GM21737 (cell line): ENCODE measurements around the gene CFAP58.

Experiments used
- ATAC-seq: cut with Tn5 transposase; IDR thresholded peaks from one replicate; pipeline ENCODE4 v1.9.1; 2021; ENCODE audit warnings: mild to moderate bottlenecking, moderate library complexity; ENCODE audit not compliant: unreplicated experiment

The CFAP58 gene

DNA sequence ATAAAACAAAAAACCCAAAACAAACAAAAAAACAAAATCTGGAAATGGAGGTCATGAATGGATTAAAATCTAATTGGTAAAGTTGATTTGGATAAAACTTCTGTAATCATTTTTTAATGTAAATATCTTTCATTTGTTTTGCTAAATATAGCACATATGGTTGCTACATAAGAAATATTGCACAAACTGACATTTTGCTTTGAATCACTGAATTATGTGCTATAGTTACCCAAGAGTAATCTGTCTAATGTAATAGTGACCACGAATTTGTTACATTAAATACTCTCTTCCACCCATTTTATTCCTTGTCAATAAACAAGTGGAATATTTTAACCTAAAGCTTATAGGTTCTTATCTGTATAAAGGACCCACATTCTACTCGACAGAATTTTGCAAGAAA is 6.2 kb downstream of the CFAP58 start:
- no peak for ATAC-seq

DNA sequence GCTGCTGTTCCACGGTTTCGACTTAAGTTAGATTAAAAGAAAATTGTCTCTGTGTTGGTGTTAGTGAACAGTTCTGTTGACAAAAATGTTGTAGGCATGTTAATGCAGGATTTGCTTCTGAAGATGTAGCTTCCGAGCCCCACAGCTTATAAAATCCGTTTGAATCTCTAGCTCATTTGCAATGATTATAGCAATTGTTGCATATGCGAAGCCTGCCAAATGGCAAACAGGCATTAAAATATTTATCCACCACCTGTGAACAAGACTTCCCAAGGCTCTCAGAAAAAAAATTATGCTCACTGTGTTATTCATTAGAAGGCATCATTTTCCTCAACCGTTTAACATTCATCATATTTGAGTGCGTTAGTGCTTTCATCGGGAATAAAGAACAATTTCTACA is 14.3 kb downstream of the CFAP58 start:
- ATAC-seq, result no peak

DNA sequence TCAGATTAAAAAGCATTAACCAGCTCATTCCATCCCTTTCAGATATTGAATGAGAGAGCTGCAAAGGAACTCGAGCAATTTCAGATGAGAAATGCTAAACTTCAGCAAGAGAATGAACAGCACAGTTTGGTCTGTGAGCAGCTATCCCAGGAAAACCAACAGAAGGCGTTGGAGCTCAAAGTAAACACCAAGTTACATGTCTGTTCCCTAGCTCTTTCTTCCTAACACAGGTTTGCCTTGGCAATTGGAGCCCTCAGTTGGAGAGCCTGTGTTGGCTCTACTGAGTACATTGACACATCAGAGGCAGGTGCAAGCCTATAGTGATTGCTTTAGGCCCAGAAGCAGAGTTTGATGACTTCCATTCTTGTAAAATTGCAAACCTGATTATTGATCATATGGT is 14.7 kb downstream of the CFAP58 start:
- no peak for ATAC-seq

DNA sequence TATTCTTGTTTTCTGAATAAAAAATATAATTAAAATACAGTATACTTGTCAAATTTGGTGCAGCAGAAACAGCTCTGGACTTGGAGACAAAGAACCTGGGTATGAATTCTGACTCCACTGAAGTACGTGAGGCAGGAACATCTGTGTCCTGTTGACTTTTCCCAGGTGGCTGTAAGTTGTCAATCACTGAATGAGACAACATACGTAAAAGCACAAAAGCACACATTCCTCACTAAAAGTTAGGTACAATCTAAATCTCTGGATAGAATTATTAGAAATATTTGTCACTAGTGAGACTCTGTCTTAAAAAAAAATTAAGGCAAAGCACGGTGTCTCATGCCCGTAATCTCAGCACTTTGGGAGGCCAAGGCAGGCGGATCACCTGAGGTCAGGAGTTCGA is 18.1 kb downstream of the CFAP58 start:
- no peak for ATAC-seq

DNA sequence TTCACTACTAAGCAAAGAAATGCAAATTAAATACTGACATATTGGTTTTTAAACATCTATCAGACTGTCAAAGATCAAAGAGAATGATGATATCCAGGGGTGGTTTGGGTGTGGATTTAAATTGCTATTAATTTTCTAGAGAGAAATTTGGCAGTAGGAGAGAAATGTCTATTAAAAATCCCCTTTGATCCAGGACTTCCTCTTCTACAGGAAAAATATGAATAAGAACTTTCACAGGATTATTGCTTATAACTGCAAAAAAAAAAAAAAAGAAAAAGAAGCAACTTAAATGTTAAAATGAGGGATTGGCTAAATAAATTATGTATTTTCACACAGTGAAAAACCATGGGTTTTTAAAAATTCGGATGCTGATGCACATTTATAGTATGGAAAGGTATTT is 21.0 kb downstream of the CFAP58 start:
- no peak for ATAC-seq

DNA sequence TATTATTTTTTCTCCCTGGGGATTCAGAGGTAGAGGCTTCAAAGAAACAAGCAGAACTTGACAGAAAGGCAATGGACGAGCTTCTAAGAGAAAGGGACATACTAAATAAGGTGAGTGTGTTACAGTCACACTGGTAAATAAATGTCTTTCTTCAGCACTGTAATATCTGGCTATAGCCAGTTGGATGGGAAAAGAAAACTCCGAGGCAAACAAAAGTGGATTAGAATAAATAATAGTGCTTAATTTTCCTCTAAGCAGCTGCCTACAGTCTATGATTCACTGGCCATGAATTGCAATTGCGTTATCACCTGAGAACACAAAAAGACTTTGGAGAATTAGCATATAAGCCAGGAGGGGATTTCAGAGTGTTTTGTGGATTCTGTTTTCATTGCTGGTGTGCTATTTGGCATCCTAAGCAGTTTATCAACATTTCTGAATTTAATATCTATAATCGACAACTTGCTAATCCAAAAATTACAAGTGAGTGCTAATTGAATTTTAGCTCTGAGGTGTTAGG is 23.2 kb downstream of the CFAP58 start:
- no peak for ATAC-seq

DNA sequence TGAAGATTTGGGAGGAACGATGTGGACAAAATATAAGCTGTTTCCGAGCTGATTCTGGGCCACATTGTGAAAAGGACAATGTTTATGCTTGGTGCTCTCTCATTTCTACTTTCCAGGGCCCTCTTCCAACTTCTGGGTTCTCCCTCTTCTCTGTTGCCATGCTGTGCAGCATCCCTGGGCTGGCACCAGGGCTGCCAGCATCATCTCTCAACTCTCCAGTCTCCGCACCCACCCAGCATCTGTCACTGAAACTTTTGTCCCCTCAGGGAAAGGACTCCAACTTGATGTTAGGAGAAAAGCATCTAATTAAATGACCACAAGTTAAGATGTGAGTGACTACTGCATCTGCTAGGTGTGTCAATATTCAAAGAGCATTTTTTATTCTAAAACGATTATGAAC is 26.7 kb downstream of the CFAP58 start:
- no peak for ATAC-seq

DNA sequence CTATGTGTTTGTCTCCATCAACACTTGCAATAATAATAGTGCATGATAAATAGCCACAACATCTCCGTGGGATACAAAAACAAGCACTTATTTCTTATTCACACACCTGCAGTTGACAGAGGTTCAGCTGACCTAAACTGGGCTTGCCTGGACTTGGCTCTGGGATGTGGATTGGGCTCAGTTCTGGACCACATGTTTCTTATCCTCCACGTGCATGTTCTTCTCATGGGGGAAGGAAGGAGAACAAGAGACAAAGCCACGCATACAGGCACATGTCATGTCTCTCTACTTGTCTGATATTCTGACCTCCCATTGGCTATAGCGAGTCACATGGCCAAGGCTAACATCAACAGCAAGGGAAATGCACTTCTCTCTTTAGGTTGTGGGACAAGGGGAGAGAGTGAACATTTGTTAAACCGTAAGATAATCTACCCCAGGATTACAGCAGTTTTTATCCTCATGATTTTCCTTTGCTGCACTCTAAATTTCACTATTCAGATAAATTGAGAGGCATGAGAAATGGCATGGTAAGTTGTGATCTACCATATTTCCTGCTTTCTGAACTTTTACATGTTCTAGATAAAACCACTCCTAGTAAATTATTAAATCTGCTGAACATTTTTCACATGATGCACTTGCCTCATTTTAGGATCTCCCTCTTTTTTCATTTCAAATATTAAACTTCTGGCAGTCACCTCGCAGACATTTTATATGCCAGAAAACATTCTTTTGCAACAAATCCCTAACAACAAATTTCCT is 33.7 kb downstream of the CFAP58 start:
- ATAC-seq, result peak; percentile 72

DNA sequence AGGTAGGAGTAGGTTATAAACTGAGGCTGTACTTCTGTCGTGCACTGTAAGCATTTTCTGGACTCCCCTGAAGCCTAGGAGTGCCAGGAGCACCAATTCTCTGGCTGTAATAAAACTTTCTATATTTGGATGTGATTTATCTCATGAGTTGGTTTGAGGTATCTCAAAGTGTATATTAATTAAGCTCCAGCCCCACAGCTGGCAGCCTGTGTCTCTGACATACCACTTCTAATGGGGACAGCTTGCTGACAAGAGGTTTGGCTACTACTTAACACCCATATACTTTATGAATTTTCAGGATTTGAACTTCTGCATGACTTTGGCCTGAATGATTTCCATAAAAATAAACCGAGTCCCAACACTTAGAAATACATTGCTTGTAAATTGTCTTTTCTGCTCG is 35.2 kb downstream of the CFAP58 start:
- ATAC-seq, result no peak

DNA sequence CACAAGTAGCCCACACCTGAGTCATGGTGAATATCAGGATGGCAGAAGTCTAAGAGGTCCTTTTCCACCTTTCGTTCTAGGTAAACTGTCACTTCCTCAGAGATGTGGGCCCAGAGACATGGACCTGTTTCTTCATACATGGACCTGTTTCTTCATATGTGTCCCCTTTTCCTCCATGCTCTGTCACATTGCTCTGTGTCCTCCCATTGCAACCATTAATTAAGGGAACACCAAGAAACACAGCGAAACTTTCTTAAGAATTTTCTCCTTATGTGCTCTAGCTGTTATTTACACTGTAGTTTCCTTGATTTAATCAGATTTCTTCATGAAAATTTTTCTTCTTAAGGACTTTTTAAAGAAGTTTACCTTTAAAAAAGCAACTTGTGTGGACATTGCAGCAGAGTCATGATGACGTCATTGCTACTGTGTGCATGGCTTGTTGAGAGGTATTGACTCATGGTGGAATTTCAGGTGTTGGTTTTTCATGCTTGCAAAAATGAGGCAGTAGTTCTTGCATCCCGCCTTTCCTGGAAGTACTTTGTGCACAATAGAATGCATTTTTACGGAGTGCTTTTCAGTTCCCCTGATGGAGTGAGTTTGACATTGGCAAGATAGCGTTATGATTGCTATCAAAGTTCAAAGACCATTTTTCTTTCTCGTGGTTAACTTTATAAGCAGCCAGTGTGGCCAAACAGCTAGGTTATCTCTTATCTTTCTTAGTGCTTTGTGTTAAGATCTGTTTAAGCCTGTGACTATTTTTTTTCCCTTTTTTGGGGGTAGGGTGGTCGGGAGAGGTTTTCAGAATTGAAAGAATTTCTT is 37.7 kb downstream of the CFAP58 start:
- no peak for ATAC-seq

DNA sequence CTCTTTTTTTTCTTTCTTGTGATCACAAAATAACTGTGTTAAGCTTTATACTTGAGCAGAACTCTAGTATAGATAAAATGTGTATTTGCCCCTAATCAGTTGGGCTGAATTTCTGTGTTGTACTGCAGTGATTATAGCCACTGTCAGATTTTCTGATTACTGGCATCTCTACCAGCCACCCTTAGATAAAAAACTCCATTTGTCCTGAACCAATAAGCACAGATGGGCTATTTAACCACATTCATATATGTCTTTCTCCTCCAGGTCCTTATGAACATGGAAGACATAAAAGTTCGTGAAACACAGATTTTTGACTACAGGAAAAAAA is 38.3 kb downstream of the CFAP58 start:
- no peak for ATAC-seq

DNA sequence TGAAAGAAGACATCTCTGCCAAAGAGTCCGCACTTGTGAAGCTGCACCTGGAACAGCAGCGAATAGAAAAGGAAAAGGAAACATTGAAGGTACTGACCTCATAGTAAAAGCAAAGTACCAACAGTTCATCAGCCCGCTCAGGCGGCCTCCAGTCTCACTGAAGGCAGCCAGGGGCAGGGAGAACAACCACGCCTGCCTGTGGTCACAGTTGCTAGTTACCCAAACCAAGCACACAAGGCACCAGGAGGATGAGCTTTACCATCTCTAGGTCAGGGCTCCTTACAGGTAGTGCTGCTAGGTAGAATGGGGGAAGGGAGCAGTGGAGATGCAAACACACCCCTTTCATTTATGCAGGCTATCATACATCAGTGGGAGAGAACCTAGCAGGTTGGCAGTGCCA is 39.8 kb downstream of the CFAP58 start:
- no peak for ATAC-seq

DNA sequence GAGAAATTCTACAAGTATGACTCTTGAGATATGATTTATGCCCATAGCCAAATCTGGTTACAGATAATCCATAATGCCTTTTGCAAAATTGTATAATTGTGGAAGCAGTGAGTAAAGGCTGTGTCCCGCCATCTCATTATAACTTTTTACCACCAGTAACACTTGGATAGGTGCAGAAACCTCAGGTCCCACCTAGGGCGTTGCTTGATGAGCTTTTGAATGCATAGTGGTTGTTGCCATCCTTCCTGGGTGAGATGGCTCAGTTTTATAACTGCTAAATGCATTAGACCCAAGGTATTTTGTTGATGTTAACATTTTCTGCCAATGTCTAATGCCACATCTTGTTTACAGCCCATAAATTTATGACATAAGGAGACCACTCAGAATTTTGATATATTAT is 42.9 kb downstream of the CFAP58 start:
- ATAC-seq, result no peak

DNA sequence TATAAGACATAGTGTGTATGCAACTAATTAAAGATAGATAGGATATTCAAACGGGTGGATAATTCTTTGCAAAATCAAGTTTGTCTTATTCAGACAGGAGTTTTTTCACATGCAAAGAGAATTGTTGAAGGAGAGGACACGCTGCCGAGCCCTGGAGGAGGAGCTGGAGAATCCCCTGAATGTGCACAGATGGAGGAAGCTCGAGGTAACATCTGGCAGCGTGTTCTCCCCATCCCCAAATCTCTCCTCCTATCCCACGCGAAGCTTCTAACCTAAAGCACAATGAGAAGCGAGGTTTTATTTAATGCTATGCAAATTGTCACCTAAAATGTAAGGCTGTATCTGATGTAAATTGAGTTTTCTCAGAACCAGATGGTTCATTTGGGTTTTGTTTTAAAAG is 50.0 kb downstream of the CFAP58 start:
- ATAC-seq, result no peak

DNA sequence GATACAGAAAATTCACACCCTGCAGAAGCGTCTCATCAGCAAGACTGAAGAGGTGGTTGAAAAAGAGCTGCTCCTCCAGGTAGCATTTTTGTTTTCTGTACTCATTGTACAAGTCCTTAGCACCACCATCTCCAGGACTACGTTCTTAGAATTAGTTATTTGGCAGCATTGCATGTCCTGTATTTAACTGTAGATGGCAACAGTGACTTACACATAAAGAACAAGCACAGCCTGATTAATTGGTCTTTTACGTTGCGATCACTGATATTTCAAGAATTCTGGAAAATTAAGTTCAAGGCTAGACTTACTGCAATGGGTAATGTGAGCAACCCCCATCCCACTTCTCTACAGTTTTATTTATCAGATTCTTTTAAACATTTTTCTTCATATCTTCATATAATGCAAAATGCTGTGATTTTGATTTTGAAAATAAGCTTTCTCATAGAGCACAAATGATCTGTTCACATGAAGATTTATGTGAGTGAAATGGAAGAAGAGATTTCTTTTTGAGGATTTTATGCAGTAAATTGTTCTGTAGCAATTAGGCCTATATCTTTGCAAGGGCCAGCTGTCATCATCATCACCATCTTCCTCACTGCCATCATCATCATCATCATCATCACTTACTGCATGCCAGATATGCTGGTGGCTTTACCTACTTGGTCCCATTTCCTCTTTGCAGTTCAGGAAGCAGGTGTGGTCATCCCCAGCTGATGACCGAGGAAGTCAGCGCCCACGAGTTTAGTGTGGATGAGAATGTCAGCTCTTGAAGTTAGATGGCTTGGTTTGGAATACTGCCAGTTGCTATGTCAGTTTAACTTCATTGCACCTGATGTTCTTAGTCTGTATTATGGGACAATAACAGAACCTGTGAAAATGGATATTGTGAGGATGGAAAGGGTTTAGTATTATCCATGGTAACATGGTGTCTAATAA is 53.4 kb downstream of the CFAP58 start:
- ATAC-seq, result no peak

DNA sequence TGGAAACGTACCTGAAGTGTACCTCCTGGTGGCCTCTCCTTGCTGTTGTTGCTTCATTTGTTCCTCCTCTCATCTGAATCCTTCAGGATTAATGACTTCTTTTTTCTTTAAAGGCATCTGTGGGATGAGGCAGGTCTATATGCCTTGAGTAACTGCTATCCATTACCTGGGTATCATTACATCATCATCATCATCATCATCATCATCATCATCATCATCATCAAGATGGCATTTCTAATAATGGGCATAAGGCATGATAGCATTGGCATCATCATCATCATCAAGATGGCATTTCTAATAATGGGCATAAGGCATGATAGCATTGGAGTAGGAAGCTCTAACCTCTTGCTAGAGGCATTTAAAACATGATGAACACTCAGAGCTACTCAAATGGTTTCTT is 59.9 kb downstream of the CFAP58 start:
- no peak for ATAC-seq

DNA sequence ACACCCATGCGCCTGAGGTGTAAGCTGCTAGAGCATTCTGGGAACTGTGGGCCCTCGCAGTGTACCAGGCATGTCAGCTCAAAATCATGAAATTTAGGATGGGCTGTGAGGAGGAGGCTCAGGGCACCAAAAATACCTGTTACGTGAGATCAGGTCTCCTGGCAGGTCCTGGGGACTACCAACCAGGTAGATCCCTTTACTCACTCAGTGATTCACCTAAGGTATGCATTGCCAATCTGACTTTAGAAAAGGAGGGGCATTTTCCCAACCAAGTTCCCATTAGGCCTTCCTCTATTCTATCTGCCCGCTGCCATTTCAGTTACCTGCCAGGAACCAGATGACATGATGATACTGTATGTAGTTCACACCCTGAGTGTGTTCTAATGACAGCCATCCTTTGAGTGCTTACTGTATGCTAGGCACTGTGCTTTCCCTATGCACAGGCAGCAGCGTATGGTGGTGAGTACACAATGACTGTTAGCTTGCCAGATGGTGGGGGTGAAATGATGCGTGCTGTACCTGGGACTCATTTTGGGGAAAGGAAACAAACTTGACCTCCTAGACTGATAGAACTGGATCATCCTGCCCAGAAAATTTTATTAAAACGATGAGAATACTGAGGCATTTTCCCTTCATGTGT is 62.0 kb downstream of the CFAP58 start:
- no peak for ATAC-seq

DNA sequence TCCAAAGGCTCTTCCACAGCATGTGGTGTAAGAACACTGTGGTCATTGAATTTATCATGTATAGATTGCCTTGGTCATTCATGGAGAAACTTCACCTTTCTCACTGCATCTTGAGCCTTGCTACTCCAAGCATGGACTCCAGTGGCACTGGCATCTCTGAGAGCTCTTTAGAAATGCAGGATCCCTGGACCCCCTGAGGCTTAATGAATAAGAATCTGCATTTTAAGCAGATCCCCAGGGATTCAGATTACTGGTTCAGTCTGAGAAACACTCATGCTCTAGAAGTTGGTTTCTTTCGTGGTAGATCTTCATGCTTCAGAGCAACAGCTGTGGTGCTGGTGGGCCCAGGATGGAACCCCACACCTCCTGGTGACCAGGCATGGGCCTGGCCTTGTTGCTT is 63.2 kb downstream of the CFAP58 start:
- no peak for ATAC-seq

DNA sequence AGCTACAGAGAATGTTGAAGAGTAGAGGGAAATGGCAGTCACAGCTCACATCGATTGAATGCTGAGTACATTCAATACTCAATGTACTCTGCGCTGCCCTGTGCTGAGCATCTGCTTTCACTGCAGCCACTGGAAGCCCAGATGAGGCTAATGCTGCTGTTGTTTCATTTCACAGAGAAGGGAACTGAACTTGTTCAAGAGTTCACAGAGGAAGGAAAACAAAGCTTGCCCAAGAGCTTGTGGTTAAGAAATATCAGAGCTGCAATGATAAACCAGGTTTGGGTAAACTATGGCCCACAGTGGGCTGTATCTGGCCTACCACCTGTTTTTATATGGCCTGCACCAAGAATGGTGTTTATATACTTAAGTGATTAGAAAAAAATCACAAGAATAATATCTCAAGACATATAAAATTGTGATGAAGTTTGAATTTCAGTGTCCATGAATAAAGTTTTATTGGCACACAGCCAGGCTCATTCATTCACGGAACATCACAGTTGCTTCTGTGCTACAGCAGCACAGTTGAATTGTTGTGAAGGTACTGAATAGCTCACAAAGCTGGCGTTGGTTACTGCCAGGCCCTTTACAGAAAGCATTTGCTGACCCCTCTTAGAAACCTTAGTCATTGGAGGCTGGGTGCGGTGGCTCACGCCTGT is 64.1 kb downstream of the CFAP58 start:
- ATAC-seq, result no peak

DNA sequence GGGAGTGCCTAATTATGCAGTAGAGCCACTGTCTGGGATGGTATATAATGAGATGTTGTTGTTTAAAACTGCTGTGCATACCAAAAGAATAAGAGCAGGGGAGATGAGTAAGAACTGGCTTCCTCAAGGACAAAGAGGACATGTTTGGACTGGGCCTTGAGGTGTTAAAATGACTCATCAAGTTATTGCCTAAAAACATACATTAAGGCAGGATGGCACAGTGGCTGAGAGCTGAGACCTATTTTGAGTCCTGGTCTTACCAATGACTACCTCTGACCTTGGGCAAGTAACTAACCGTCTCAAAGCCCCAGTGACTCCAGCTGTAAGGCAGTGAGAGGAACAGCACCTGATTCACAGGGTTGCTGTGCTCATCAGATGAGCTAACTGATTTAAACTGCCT is 71.1 kb downstream of the CFAP58 start:
- peak; percentile 89 for ATAC-seq
